Loucy (cell line): Measurements from ENCODE around the gene ATOSA.

Experiments
- EZH2phosphoT487 ChIP-seq: fragments of 200-600 bp; IDR thresholded peaks from 2 replicates; pipeline ENCODE4 v1.6.1; 2018; ENCODE audit warnings: antibody characterized with exemption, mild to moderate bottlenecking, moderate library complexity, borderline replicate concordance
- TF ChIP-seq, protein P1 (sequence below): fragments of 200-600 bp; sonication (generic); conservative IDR thresholded peaks from 2 replicates; pipeline ENCODE4 v1.5.1; 2014; ENCODE audit warnings: mild to moderate bottlenecking, antibody characterized with exemption, low read length

DNA sequence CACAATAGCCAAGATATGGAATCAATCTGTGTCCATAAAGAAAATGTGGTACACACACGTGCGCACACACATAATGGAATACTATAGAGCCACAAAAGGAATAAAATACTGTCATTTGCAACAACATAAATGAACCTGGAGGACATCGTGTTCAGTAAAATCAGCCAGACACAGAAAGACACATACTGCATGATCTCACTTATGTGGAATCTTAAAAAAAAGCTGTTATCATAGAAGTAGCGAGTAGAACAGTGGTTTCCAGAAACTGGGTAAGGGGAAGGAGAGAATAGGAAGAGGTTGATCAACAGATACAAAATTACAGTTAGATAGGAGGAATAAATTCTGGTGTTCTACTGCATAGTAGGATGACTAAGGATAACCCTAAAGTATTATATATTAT is 11.1 kb downstream of the ATOSA start:
- TF ChIP-seq, protein P1, sequence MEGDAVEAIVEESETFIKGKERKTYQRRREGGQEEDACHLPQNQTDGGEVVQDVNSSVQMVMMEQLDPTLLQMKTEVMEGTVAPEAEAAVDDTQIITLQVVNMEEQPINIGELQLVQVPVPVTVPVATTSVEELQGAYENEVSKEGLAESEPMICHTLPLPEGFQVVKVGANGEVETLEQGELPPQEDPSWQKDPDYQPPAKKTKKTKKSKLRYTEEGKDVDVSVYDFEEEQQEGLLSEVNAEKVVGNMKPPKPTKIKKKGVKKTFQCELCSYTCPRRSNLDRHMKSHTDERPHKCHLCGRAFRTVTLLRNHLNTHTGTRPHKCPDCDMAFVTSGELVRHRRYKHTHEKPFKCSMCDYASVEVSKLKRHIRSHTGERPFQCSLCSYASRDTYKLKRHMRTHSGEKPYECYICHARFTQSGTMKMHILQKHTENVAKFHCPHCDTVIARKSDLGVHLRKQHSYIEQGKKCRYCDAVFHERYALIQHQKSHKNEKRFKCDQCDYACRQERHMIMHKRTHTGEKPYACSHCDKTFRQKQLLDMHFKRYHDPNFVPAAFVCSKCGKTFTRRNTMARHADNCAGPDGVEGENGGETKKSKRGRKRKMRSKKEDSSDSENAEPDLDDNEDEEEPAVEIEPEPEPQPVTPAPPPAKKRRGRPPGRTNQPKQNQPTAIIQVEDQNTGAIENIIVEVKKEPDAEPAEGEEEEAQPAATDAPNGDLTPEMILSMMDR = no peak
- TF ChIP-seq EZH2phosphoT487 = no peak
